ENCODE results near the gene ZNF519.

DNA sequence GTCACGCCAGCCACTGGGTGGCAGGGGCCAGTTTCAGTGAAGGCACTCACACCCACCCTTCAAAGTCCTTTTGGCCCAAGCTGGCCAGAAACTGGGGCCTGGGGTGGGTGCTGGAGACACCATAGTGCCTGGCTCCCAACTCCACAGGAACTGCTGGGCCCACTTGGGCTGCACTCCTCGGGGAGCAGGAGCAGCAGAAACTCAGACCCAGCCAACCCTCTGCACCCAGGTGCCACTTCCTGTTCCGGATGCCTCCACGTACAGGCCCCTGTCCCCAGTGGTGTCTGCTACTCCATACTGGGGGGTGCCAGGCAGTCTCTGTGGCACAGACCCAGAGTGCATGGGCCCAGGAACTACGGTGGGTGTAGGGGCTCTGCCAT is 42.5 kb upstream of the ZNF519 start:
- no peak for TF ChIP-seq CTCF (IDR thresholded peaks at IDR 0.05)
- no peak for TF ChIP-seq POLR2A (IDR thresholded peaks at IDR 0.05)
- TF ChIP-seq EP300 (IDR thresholded peaks at IDR 0.05), result no peak
- no peak for TF ChIP-seq POLR2AphosphoS5 (IDR thresholded peaks at IDR 0.05)
